Measurements from ENCODE around the gene PDE1A. TPM values are rescaled to one million over a fixed set of nuclear protein-coding genes. Genes with fewer than 3 reads are reported as not detected.
"Not testable (repeated sequence)": the region's sequence is repeated elsewhere in the genome, so short reads cannot be mapped to it uniquely, and the experiment has no call there.

PDE1A gene
- total RNA-seq, 6 experiments from 2014 or later, result 0.58 to 2.2 (median 1.4) TPM

GRCh38 chr2:182391443-182391842 is 35.4 kb downstream of the PDE1A start:
- Histone ChIP-seq H3K36me3 (no peaks in the 10 kb centered on the region), H3K27me3 (no peaks in the 10 kb centered on the region), H3K9me3 (no peaks in the 10 kb centered on the region), H3K4me1 (no peaks in the 10 kb centered on the region), H3K27ac (no peak overlapping the region), H3K4me3 (no peak overlapping the region)
- TF ChIP-seq CTCF (IDR thresholded peaks at IDR 0.05) (no peak), POLR2A (IDR thresholded peaks at IDR 0.05) (no peak)
- no peak for ATAC-seq
- DNase-seq, result no peak
- intact Hi-C loops (cut with DNase I), result no loop called here
- WGBS (ENCODE audit: insufficient coverage, low coverage, low lambda C conversion rate, missing lambda C conversion rate), result 67% methylated on average over 1 of the region's 2 CpGs

- H3K27me3 ChIP-seq; H3K36me3 ChIP-seq; ATAC-seq; H3K4me3 ChIP-seq; H3K9me3 ChIP-seq; H3K4me1 ChIP-seq; intact Hi-C loops (cut with DNase I); H3K27ac ChIP-seq: not testable (repeated sequence)
- WGBS (ENCODE audit: insufficient coverage, low coverage, low lambda C conversion rate, missing lambda C conversion rate), result 89% methylated on average over 7 of the region's 42 CpGs
- peak in 1 of 3 donors; percentile 51 for DNase-seq
These were observed 40.5 kb downstream of the PDE1A start for GRCh38 chr2:182386267-182386880.

GRCh38 chr2:182384860-182385259 is 42.0 kb downstream of the PDE1A start:
- no peaks in the 10 kb centered on the region for H3K9me3 ChIP-seq
- DNase-seq (no peak), ATAC-seq (no peak)
- H3K4me1 ChIP-seq, result no peaks in the 10 kb centered on the region
- H3K27me3 ChIP-seq, result no peaks in the 10 kb centered on the region
- no peaks in the 10 kb centered on the region for H3K36me3 ChIP-seq
- H3K27ac ChIP-seq, result no peak overlapping the region
- intact Hi-C loops (cut with DNase I), result no loop called here
- no peak for TF ChIP-seq CTCF (IDR thresholded peaks at IDR 0.05)
- no peak for TF ChIP-seq POLR2A (IDR thresholded peaks at IDR 0.05)
- H3K4me3 ChIP-seq, result no peak overlapping the region

- H3K9me3 ChIP-seq, result no peaks in the 10 kb centered on the region
- no peaks in the 10 kb centered on the region for H3K27me3 ChIP-seq
- H3K36me3 ChIP-seq, result no peaks in the 10 kb centered on the region
- DNase-seq (no peak), ATAC-seq (no peak)
- no peak overlapping the region for H3K27ac ChIP-seq
- H3K4me3 ChIP-seq, result no peak overlapping the region
- WGBS (ENCODE audit: insufficient coverage, low coverage, low lambda C conversion rate, missing lambda C conversion rate), result 70% methylated on average over 5 of the region's 8 CpGs
- no peak for TF ChIP-seq CTCF (IDR thresholded peaks at IDR 0.05)
- no peaks in the 10 kb centered on the region for H3K4me1 ChIP-seq
- intact Hi-C loops (cut with DNase I), result no loop called here
These were observed 45.6 kb downstream of the PDE1A start for GRCh38 chr2:182381225-182381624.

- intact Hi-C loops (cut with DNase I), result no loop called here
- Histone ChIP-seq H3K4me1 (no peaks in the 10 kb centered on the region), H3K36me3 (no peaks in the 10 kb centered on the region), H3K4me3 (no peak overlapping the region), H3K27ac (no peak overlapping the region), H3K9me3 (no peaks in the 10 kb centered on the region), H3K27me3 (no peaks in the 10 kb centered on the region)
- WGBS (ENCODE audit: insufficient coverage, low coverage, low lambda C conversion rate, missing lambda C conversion rate), result 24% methylated on average over 1 of the region's 1 CpG
- no peak for ATAC-seq
- TF ChIP-seq CTCF (IDR thresholded peaks at IDR 0.05) (no peak), POLR2A (IDR thresholded peaks at IDR 0.05) (no peak)
- no peak for DNase-seq
These were observed 47.6 kb downstream of the PDE1A start for GRCh38 chr2:182379241-182379640.

Measured in right lobe of liver (tissue), 6 donors.